Activated CD8-positive, alpha-beta T cell treated with anti-CD3 and anti-CD28 coated beads, Interleukin-2, amount 10 ng/mL, durations not matched to agents 7 days and 5 days (primary cell): ENCODE results near the gene TLR9. TPM values are rescaled to one million over a fixed set of nuclear protein-coding genes. Genes with fewer than 3 reads are reported as not detected.

Experiments used
- ATAC-seq: fragments of 150-1000 bp; cut with Tn5 transposase; one replicate; pipeline ENCODE4 v1.10.0; 2021; ENCODE audit warnings: moderate library complexity
- CTCF ChIA-PET: fragments of 350-600 bp; sonication (Branson Sonifier 250); formaldehyde crosslinking; loops from one replicate; lab custom pipeline; 2021; ENCODE audit warnings: antibody characterized with exemption; lab: Charles Lee
- POLR2A ChIA-PET: fragments of 350-600 bp; sonication (Branson Sonifier 250); formaldehyde crosslinking; loops from one replicate; lab custom pipeline; 2021; ENCODE audit warnings: antibody characterized with exemption; lab: Charles Lee
- DNase-seq: peaks from one replicate; pipeline ENCODE4 v3.0.0-alpha.2; 2020
- H3K27ac Mint-ChIP-seq: one replicate; pipeline ENCODE4 v1.8.0; 2021; ENCODE audit warnings: mild to moderate bottlenecking, mixed read lengths
- H3K27me3 Mint-ChIP-seq: one replicate; pipeline ENCODE4 v1.8.0; 2021; ENCODE audit warnings: low read depth, mixed read lengths
- H3K36me3 Mint-ChIP-seq: one replicate; pipeline ENCODE4 v1.8.0; 2021; ENCODE audit warnings: low read depth, mixed read lengths
- H3K4me1 Mint-ChIP-seq: one replicate; pipeline ENCODE4 v1.8.0; 2021; ENCODE audit warnings: low read depth, mixed read lengths
- H3K4me3 Mint-ChIP-seq: one replicate; pipeline ENCODE4 v1.8.0; 2021; ENCODE audit warnings: mild to moderate bottlenecking, mixed read lengths
- H3K9me3 Mint-ChIP-seq: one replicate; pipeline ENCODE4 v1.8.0; 2022; ENCODE audit warnings: mixed read lengths; ENCODE audit not compliant: insufficient read depth
- total RNA-seq, 2 experiments: library from RNA; stranded (reverse); gene quantifications; one replicate each; pipeline ENCODE4 v1.2.3, GENCODE V29; 2021

Gene TLR9
- total RNA-seq, 2 experiments from 2014 or later: 0.52 to 0.79 TPM

- ATAC-seq (peak; percentile 83), DNase-seq (peak; percentile 85)
- Mint-ChIP-seq H3K27me3 (no peaks in the 10 kb centered on the region), H3K4me1 (peaks cover 73% of the 10 kb centered on the region), H3K36me3 (peaks cover 56% of the 10 kb centered on the region), H3K9me3 (no peaks in the 10 kb centered on the region), H3K4me3 (peak within 1 kb of the TSS; percentile 96), H3K27ac (peak within 1 kb of the TSS; percentile 96)
- ChIA-PET POLR2A (interaction anchor here (0.5 to 20.7 kb wide), 11 partner anchors 9 to 1900 kb away, joined by 3 to 400 read pairs (median 4); partner anchors contain the start of genes GLYCTK, TLR9 and WDR82), CTCF (interaction anchor here (0.9 to 13.1 kb wide), 9 partner anchors 13 to 100 kb away, joined by 3 to 176 read pairs (median 13); partner anchors contain the start of genes TLR9 and WDR82)
These were observed 13.6 kb upstream of the TLR9 start, which contains the start of gene TWF2 for GRCh38 chr3:52238761-52239701. TWF2 (minus strand) TSS chr3:52239158; CDS start chr3:52239016, 142 bp downstream.

GRCh38 chr3:52238193-52238760 lies 12.8 kb upstream of the TLR9 start:
- Mint-ChIP-seq H3K27ac (peak overlapping the region; percentile 95), H3K36me3 (peaks cover 58% of the 10 kb centered on the region), H3K9me3 (no peaks in the 10 kb centered on the region), H3K4me1 (peaks cover 72% of the 10 kb centered on the region), H3K4me3 (peak overlapping the region; percentile 96), H3K27me3 (no peaks in the 10 kb centered on the region)
- ChIA-PET POLR2A (interaction anchor here (0.8 to 20.7 kb wide), 10 partner anchors 10 to 1899 kb away, joined by 3 to 400 read pairs (median 9); partner anchors contain the start of genes GLYCTK, TLR9 and WDR82), CTCF (interaction anchor here (0.9 to 13.1 kb wide), 9 partner anchors 13 to 101 kb away, joined by 3 to 176 read pairs (median 13); partner anchors contain the start of genes TLR9 and WDR82)
- no peak for ATAC-seq
- DNase-seq: no peak

GRCh38 chr3:52237657-52238172 lies 12.3 kb upstream of the TLR9 start:
- H3K9me3 Mint-ChIP-seq: no peaks in the 10 kb centered on the region
- H3K27me3 Mint-ChIP-seq: no peaks in the 10 kb centered on the region
- ATAC-seq: no peak
- no peak for DNase-seq
- ChIA-PET CTCF (interaction anchor here (1.2 to 13.1 kb wide), 6 partner anchors 10 to 102 kb away, joined by 3 to 176 read pairs (median 36); partner anchors contain the start of genes TLR9 and WDR82), POLR2A (interaction anchor here (1.8 to 20.7 kb wide), 5 partner anchors 11 to 45 kb away, joined by 4 to 400 read pairs (median 17); partner anchors contain the start of genes GLYCTK, TLR9 and WDR82)
- H3K4me1 Mint-ChIP-seq: peaks cover 73% of the 10 kb centered on the region
- peaks cover 59% of the 10 kb centered on the region for H3K36me3 Mint-ChIP-seq
- H3K27ac Mint-ChIP-seq: peak overlapping the region; percentile 71
- H3K4me3 Mint-ChIP-seq: peak overlapping the region; percentile 96

- no peak for ATAC-seq
- H3K27me3 Mint-ChIP-seq: no peaks in the 10 kb centered on the region
- peak overlapping the region; percentile 96 for H3K4me3 Mint-ChIP-seq
- ChIA-PET CTCF (interaction anchor here (1.2 to 13.1 kb wide), 7 partner anchors 11 to 102 kb away, joined by 3 to 176 read pairs (median 34); partner anchors contain the start of genes TLR9 and WDR82), POLR2A (interaction anchor here (0.9 to 20.7 kb wide), 6 partner anchors 11 to 59 kb away, joined by 3 to 400 read pairs (median 16); partner anchors contain the start of genes GLYCTK, TLR9 and WDR82)
- H3K27ac Mint-ChIP-seq: peak overlapping the region; percentile 71
- peaks cover 61% of the 10 kb centered on the region for H3K36me3 Mint-ChIP-seq
- H3K4me1 Mint-ChIP-seq: peaks cover 76% of the 10 kb centered on the region
- no peaks in the 10 kb centered on the region for H3K9me3 Mint-ChIP-seq
- DNase-seq: no peak
These were observed 11.7 kb upstream of the TLR9 start for GRCh38 chr3:52237006-52237656.

GRCh38 chr3:52236424-52236886 lies 11.0 kb upstream of the TLR9 start:
- peaks cover 61% of the 10 kb centered on the region for H3K36me3 Mint-ChIP-seq
- no peaks in the 10 kb centered on the region for H3K27me3 Mint-ChIP-seq
- POLR2A ChIA-PET: interaction anchor here (0.5 to 20.7 kb wide), 7 partner anchors 12 to 760 kb away, joined by 3 to 400 read pairs (median 6); partner anchors contain the start of genes GLYCTK and WDR82
- H3K4me3 Mint-ChIP-seq: peak overlapping the region; percentile 36
- DNase-seq: no peak
- H3K27ac Mint-ChIP-seq: peak overlapping the region; percentile 52
- H3K9me3 Mint-ChIP-seq: no peaks in the 10 kb centered on the region
- CTCF ChIA-PET: interaction anchor here (1.2 to 13.1 kb wide), 6 partner anchors 11 to 103 kb away, joined by 4 to 176 read pairs (median 36); partner anchors contain the start of genes TLR9 and WDR82
- no peak for ATAC-seq
- H3K4me1 Mint-ChIP-seq: peaks cover 76% of the 10 kb centered on the region

- DNase-seq: no peak
- H3K27ac Mint-ChIP-seq: peak overlapping the region; percentile 60
- no peak for ATAC-seq
- H3K27me3 Mint-ChIP-seq: no peaks in the 10 kb centered on the region
- ChIA-PET POLR2A (interaction anchor here (0.5 to 2.7 kb wide), 6 partner anchors 12 to 47 kb away, joined by 3 to 13 read pairs (median 5); partner anchors contain the start of gene WDR82), CTCF (interaction anchor here (0.8 to 13.1 kb wide), 8 partner anchors 9 to 104 kb away, joined by 3 to 176 read pairs (median 12); partner anchors contain the start of genes TLR9 and WDR82)
- H3K4me1 Mint-ChIP-seq: peaks cover 73% of the 10 kb centered on the region
- no peak overlapping the region for H3K4me3 Mint-ChIP-seq
- peaks cover 61% of the 10 kb centered on the region for H3K36me3 Mint-ChIP-seq
- no peaks in the 10 kb centered on the region for H3K9me3 Mint-ChIP-seq
These were observed 9.3 kb upstream of the TLR9 start for GRCh38 chr3:52234516-52235447.

- Mint-ChIP-seq H3K9me3 (no peaks in the 10 kb centered on the region), H3K27me3 (no peaks in the 10 kb centered on the region), H3K27ac (peak overlapping the region; percentile 74), H3K4me3 (peak overlapping the region; percentile 3), H3K36me3 (peaks cover 62% of the 10 kb centered on the region), H3K4me1 (peaks cover 73% of the 10 kb centered on the region)
- POLR2A ChIA-PET: interaction anchor here (1.1 to 2.3 kb wide), 3 partner anchors 44 to 48 kb away, joined by 3 to 13 read pairs (median 4); partner anchors contain the start of gene WDR82
- ATAC-seq (no peak), DNase-seq (no peak)
- CTCF ChIA-PET: interaction anchor here (0.8 to 13.1 kb wide), 6 partner anchors 8 to 105 kb away, joined by 3 to 176 read pairs (median 28); partner anchors contain the start of genes TLR9 and WDR82
These were observed 8.5 kb upstream of the TLR9 start for GRCh38 chr3:52233968-52234367.

- ChIA-PET POLR2A (interaction anchor here (1.8 to 2.9 kb wide), 3 partner anchors 15 to 55 kb away, joined by 6 to 11 read pairs (median 8); partner anchors contain the start of gene GLYCTK), CTCF (interaction anchor here (0.6 to 11.1 kb wide), 12 partner anchors 8 to 106 kb away, joined by 4 to 176 read pairs (median 25); partner anchors contain the start of genes GLYCTK, PPM1M and WDR82)
- ATAC-seq (no peak), DNase-seq (no peak)
- H3K4me1 Mint-ChIP-seq: peaks cover 69% of the 10 kb centered on the region
- H3K27me3 Mint-ChIP-seq: no peaks in the 10 kb centered on the region
- no peak overlapping the region for H3K4me3 Mint-ChIP-seq
- peaks cover 59% of the 10 kb centered on the region for H3K36me3 Mint-ChIP-seq
- peak overlapping the region; percentile 61 for H3K27ac Mint-ChIP-seq
- no peaks in the 10 kb centered on the region for H3K9me3 Mint-ChIP-seq
These were observed 7.7 kb upstream of the TLR9 start for GRCh38 chr3:52233108-52233591.
